H1 (cell line): ENCODE results near the gene ANKS1B. TPM values are rescaled to one million over a fixed set of nuclear protein-coding genes. Genes with fewer than 3 reads are reported as not detected.

Experiments
- CTCF ChIA-PET: fragments of 300-600 bp; sonication (Branson Sonifier 250); formaldehyde crosslinking; loops from one replicate; lab custom pipeline; 2021; ENCODE audit not compliant: partially characterized antibody; lab: Charles Lee
- POLR2A ChIA-PET: fragments of 300-600 bp; sonication (Branson Sonifier 250); formaldehyde crosslinking; loops from one replicate; lab custom pipeline; 2021; ENCODE audit warnings: inconsistent platforms; ENCODE audit not compliant: partially characterized antibody; lab: Charles Lee
- DNase-seq, 2 experiments: peaks; one replicate each; pipeline versions ENCODE4 v3.0.0 to v3.0.0-alpha.2; 2010 to 2022; ENCODE audit warnings: low spot score in 2 of 2, low read depth in 1 of 2, mixed read lengths in 1 of 2
- FAIRE-seq: peaks from 2 replicates; lab custom pipeline; 2011; peaks lifted over from hg19 to GRCh38; lab: Jason Lieb, UNC
- H2AFZ ChIP-seq: 2 replicates; pipeline ENCODE4 v1.8.1; 2012; ENCODE audit warnings: low read length, inconsistent platforms
- H2AK5ac ChIP-seq: 2 replicates; pipeline ENCODE4 v1.6.1; 2013; ENCODE audit warnings: low read depth, low read length
- H2BK120ac ChIP-seq: replicated peaks from 2 replicates; pipeline ENCODE3; 2013; ENCODE audit warnings: low read depth, low read length, inconsistent platforms
- H2BK12ac ChIP-seq: 2 replicates; pipeline ENCODE4 v1.6.1; 2013; ENCODE audit warnings: low read depth, low read length
- H2BK15ac ChIP-seq: 2 replicates; pipeline ENCODE4 v1.6.1; 2013; ENCODE audit warnings: low read length
- H2BK20ac ChIP-seq: 2 replicates; pipeline ENCODE4 v1.6.1; 2013; ENCODE audit warnings: low read length
- H2BK5ac ChIP-seq: 2 replicates; pipeline ENCODE4 v1.6.1; 2013; ENCODE audit warnings: low read depth, low read length
- H3K14ac ChIP-seq: 2 replicates; pipeline ENCODE4 v1.6.1; 2013; ENCODE audit warnings: inconsistent platforms; ENCODE audit not compliant: insufficient read length
- H3K18ac ChIP-seq: 2 replicates; pipeline ENCODE4 v1.6.1; 2013; ENCODE audit warnings: low read length; ENCODE audit errors: extremely low read depth
- H3K23ac ChIP-seq: 2 replicates; pipeline ENCODE4 v1.6.1; 2013; ENCODE audit warnings: inconsistent platforms; ENCODE audit not compliant: insufficient read length
- H3K23me2 ChIP-seq: 2 replicates; pipeline ENCODE4 v1.6.1; 2013; ENCODE audit warnings: low read depth, low read length
- H3K27ac ChIP-seq: 2 replicates; pipeline ENCODE4 v1.6.1; 2011; ENCODE audit warnings: low read depth, low read length, inconsistent platforms
- H3K27me3 ChIP-seq, 4 experiments: replicated peaks in 1 of 4; 1 replicate in 1 of 4; 2 replicates in 3 of 4; pipeline versions ENCODE4 v1.6.1 to v1.8.1; 2011 to 2013; ENCODE audit warnings: low read length in 3 of 4, mild to moderate bottlenecking in 3 of 4, inconsistent platforms in 2 of 4, mixed read lengths in 2 of 4, moderate library complexity in 1 of 4; ENCODE audit not compliant: control insufficient read depth in 3 of 4, insufficient read depth in 3 of 4; ENCODE audit errors: extremely low read depth in 1 of 4
- H3K36me3 ChIP-seq, 4 experiments: 2 replicates each; pipeline versions ENCODE4 v1.6.1 to v1.8.1; 2011 to 2013; ENCODE audit warnings: mild to moderate bottlenecking in 4 of 4, low read length in 3 of 4, moderate library complexity in 2 of 4, control low read depth in 1 of 4, inconsistent platforms in 1 of 4; ENCODE audit not compliant: insufficient read depth in 4 of 4, control insufficient read depth in 2 of 4
- H3K4ac ChIP-seq: replicated peaks from 2 replicates; pipeline ENCODE3; 2013; ENCODE audit warnings: low read length, low read depth, mixed read lengths, inconsistent platforms; ENCODE audit not compliant: insufficient read length
- H3K4me1 ChIP-seq, 4 experiments: replicated peaks in 1 of 4; 1 replicate in 1 of 4; 2 replicates in 3 of 4; pipeline versions ENCODE4 v1.6.1 to v1.8.1; 2011 to 2013; ENCODE audit warnings: low read length in 3 of 4, inconsistent platforms in 2 of 4, mixed read lengths in 1 of 4; ENCODE audit not compliant: insufficient read depth in 4 of 4, control insufficient read depth in 3 of 4
- H3K4me2 ChIP-seq, 2 experiments: 2 replicates each; pipeline versions ENCODE4 v1.6.1 to v1.8.1; 2011 to 2013; ENCODE audit warnings: low read depth in 2 of 2, low read length in 2 of 2, control low read depth in 1 of 2, inconsistent platforms in 1 of 2, mild to moderate bottlenecking in 1 of 2; ENCODE audit not compliant: insufficient read depth in 1 of 2
- H3K4me3 ChIP-seq, 4 experiments: fragments of 200-600, 300-600 bp in 1 of 4; sonication (generic), shearing (Covaris generic), sonication (Bioruptor Twin) in 1 of 4; 2 replicates each; pipeline versions ENCODE4 v1.5.1 to v1.8.1; 2011 to 2016; ENCODE audit warnings: low read length in 4 of 4, low read depth in 3 of 4, control low read depth in 2 of 4, inconsistent platforms in 2 of 4, mild to moderate bottlenecking in 2 of 4, mixed read lengths in 1 of 4, moderate library complexity in 1 of 4; ENCODE audit not compliant: insufficient read depth in 2 of 4; ENCODE audit errors: extremely low read depth in 1 of 4
- H3K56ac ChIP-seq: replicated peaks from 2 replicates; pipeline ENCODE3; 2013; ENCODE audit warnings: low read depth, mild to moderate bottlenecking, mixed read lengths, low read length, inconsistent platforms; ENCODE audit not compliant: insufficient read length
- H3K79me1 ChIP-seq: 2 replicates; pipeline ENCODE4 v1.6.1; 2013; ENCODE audit warnings: low read depth, low read length, control low read depth
- H3K79me2 ChIP-seq, 2 experiments: 2 replicates each; pipeline versions ENCODE4 v1.6.1 to v1.8.1; 2012 to 2013; ENCODE audit warnings: low read length in 2 of 2, mild to moderate bottlenecking in 2 of 2, inconsistent platforms in 1 of 2; ENCODE audit not compliant: insufficient read depth in 2 of 2, control insufficient read depth in 1 of 2
- H3K9ac ChIP-seq, 4 experiments: replicated peaks in 1 of 4; 1 replicate in 1 of 4; 2 replicates in 3 of 4; pipeline versions ENCODE4 v1.6.1 to v1.8.1; 2011 to 2013; ENCODE audit warnings: low read depth in 3 of 4, low read length in 3 of 4, control low read depth in 2 of 4, mild to moderate bottlenecking in 2 of 4, moderate library complexity in 2 of 4, inconsistent platforms in 1 of 4; ENCODE audit errors: extremely low read depth in 1 of 4
- H3K9me3 ChIP-seq, 2 experiments: 2 replicates each; pipeline versions ENCODE4 v1.6.1 to v1.8.1; 2012 to 2013; ENCODE audit warnings: mild to moderate bottlenecking in 2 of 2, moderate library complexity in 2 of 2, control low read depth in 1 of 2, inconsistent platforms in 1 of 2, low read depth in 1 of 2, low read length in 1 of 2, mixed read lengths in 1 of 2; ENCODE audit not compliant: insufficient read depth in 2 of 2
- H4K20me1 ChIP-seq, 2 experiments: replicated peaks in 1 of 2; 2 replicates each; pipeline versions ENCODE3 to v1.8.1; 2011 to 2013; ENCODE audit warnings: inconsistent platforms in 2 of 2, low read length in 2 of 2, mild to moderate bottlenecking in 1 of 2; ENCODE audit not compliant: insufficient read depth in 2 of 2, control insufficient read depth in 1 of 2
- H4K5ac ChIP-seq: 2 replicates; pipeline ENCODE4 v1.6.1; 2013; ENCODE audit warnings: low read length, low read depth, mixed read lengths, inconsistent platforms; ENCODE audit not compliant: insufficient read length
- H4K8ac ChIP-seq: 2 replicates; pipeline ENCODE4 v1.8.0; 2013; ENCODE audit warnings: mild to moderate bottlenecking, moderate library complexity, low read length, inconsistent platforms; ENCODE audit not compliant: insufficient read depth; ENCODE audit errors: extremely low read depth
- H4K91ac ChIP-seq: replicated peaks from 2 replicates; pipeline ENCODE3; 2013; ENCODE audit warnings: low read length, mixed read lengths, inconsistent platforms; ENCODE audit not compliant: insufficient read length
- ASH2L ChIP-seq: fragments of 200-600, 300-600 bp; sonication (generic); IDR thresholded peaks from one replicate; pipeline ENCODE4 v1.7.1; 2017; ENCODE audit warnings: low read length
- BRCA1 ChIP-seq: IDR thresholded peaks from 2 replicates; pipeline ENCODE4 v1.6.1; 2012; ENCODE audit warnings: low read depth, low read length, improper control_type of control experiment
- CBX5 ChIP-seq: fragments of 300-800, 300-1000 bp; sonication (generic); IDR thresholded peaks from 2 replicates; pipeline ENCODE4 v1.7.1; 2016; ENCODE audit warnings: antibody characterized with exemption, low read length, low read depth
- CHD2 ChIP-seq: IDR thresholded peaks from 2 replicates; pipeline ENCODE4 v1.6.1; 2012; ENCODE audit warnings: low read length, improper control_type of control experiment
- E2F6 ChIP-seq: IDR thresholded peaks from 2 replicates; pipeline ENCODE4 v1.6.1; 2012; ENCODE audit warnings: inconsistent platforms
- HDAC2 ChIP-seq, 2 experiments: fragments of 300-600 bp in 1 of 2; sonication (generic) in 1 of 2; IDR thresholded peaks; 2 replicates each; pipeline ENCODE4 v1.6.1; 2011 to 2012; ENCODE audit warnings: low read depth in 2 of 2, low read length in 2 of 2, mild to moderate bottlenecking in 2 of 2, moderate library complexity in 2 of 2, borderline replicate concordance in 1 of 2, inconsistent platforms in 1 of 2
- MAX ChIP-seq: IDR thresholded peaks from 2 replicates; pipeline ENCODE4 v1.6.1; 2012; ENCODE audit warnings: inconsistent platforms
- SAP30 ChIP-seq: fragments of 300-600 bp; sonication (generic); IDR thresholded peaks from 2 replicates; pipeline ENCODE4 v1.7.1; 2012; ENCODE audit warnings: low read length, moderate library complexity, mild to moderate bottlenecking, inconsistent platforms; ENCODE audit not compliant: insufficient read depth, insufficient replicate concordance
- WGBS, 2 experiments: shearing (Covaris generic) in 1 of 2; methylation state at CpG; one replicate each; pipeline versions ENCODE4 v1.1.6 to v1.1.7; 2013 to 2015; ENCODE audit warnings: low lambda C conversion rate in 2 of 2, mixed read lengths in 2 of 2, inconsistent platforms in 1 of 2, low coverage in 1 of 2, missing lambda C conversion rate in 1 of 2; ENCODE audit not compliant: insufficient replicate concordance in 2 of 2, insufficient coverage in 1 of 2, insufficient read length in 1 of 2; ENCODE audit errors: extremely low coverage in 1 of 2, missing lambda C conversion rate in 1 of 2; 5-methylcytosine and 5-hydroxymethylcytosine counted together
- polyA plus RNA-seq, 7 experiments: library from polyadenylated mRNA; depleted of rRNA in 3 of 7; stranded (reverse) in 5 of 7; unstranded in 2 of 7; fragments of >200 nt in 5 of 7; fragments of 200-250 nt in 2 of 7; gene quantifications; 1 replicate in 5 of 7; 2 replicates in 1 of 7; 4 replicates in 1 of 7; pipeline versions ENCODE4 v1.2.1 to v1.2.3, GENCODE V29; 2011 to 2013; ENCODE audit warnings: missing spikeins in 2 of 7, mixed read lengths in 2 of 7
- total RNA-seq: library from RNA; stranded (reverse); fragmentation: NEBNext Ultra II Directional; extraction: Animal tissue kit (Norgen Biotek cat#: 25700); gene quantifications from 2 replicates; pipeline ENCODE4 v1.2.1, GENCODE V29; 2021

ANKS1B gene
- total and polyA plus RNA-seq, 2 of the 8 experiments (the other 6 are each of a cell fraction or from before 2014, with no cell fraction given), result 2.7 to 6.1 TPM

- ChIA-PET POLR2A (no interaction called here), CTCF (interaction anchor here (0.7 to 1.9 kb wide), 4 partner anchors 10 to 324 kb away, joined by 3 to 4 read pairs (median 4); no protein-coding TSS in a partner anchor)
- Histone ChIP-seq H4K20me1 (no peaks in the 10 kb centered on the region), H3K27ac (no peak overlapping the region), H3K4me1 (no peaks in the 10 kb centered on the region), H3K27me3 (no peaks in the 10 kb centered on the region), H4K8ac (no peak overlapping the region), H2BK120ac (no peak overlapping the region), H3K79me2 (no peaks in the 10 kb centered on the region), H4K5ac (no peak overlapping the region), H3K4ac (no peak overlapping the region), H2AK5ac (no peak overlapping the region), H3K14ac (no peak overlapping the region), H3K23me2 (no peaks in the 10 kb centered on the region), H4K91ac (no peak overlapping the region), H2AFZ (no peak overlapping the region), H3K9me3 (0 out of 4 replicates have a peak, but pooled peaks cover 0 to 3% of the 10 kb centered on the region in 2 experiments), H3K79me1 (no peaks in the 10 kb centered on the region), H2BK12ac (no peak overlapping the region), H3K9ac (no peak overlapping the region), H3K36me3 (no peaks in the 10 kb centered on the region), H3K23ac (no peak overlapping the region), H3K4me2 (no peak overlapping the region), H2BK20ac (no peak overlapping the region), H3K18ac (no peak overlapping the region), H2BK5ac (no peak overlapping the region), H2BK15ac (no peak overlapping the region), H3K56ac (no peak overlapping the region), H3K4me3 (no peak overlapping the region)
- 94% methylated on average over 4 of the region's 4 CpGs; no CpG with 5 or more reads in 1 of the 2 experiments for WGBS, 2 experiments
- TF ChIP-seq BRCA1 (no peak), CBX5 (no peak), SAP30 (no peak), CHD2 (no peak), MAX (no peak), HDAC2 (IDR thresholded peaks at IDR 0.05; ENCODE audit: borderline replicate concordance in 1 of 2, low read depth in 2 of 2, low read length in 2 of 2) (no peak), ASH2L (no peak), E2F6 (no peak)
- no peak for DNase-seq
- no peak for FAIRE-seq
Observed at GRCh38 chr12:99232324-99232723, 752.4 kb downstream of the ANKS1B start.
